Measurements from ENCODE around the gene RAPGEF2.

The RAPGEF2 gene

GRCh38 chr4:159146488-159146887, 43.6 kb downstream of the RAPGEF2 start:
- Histone ChIP-seq H3K4me3 (no peak overlapping the region), H3K36me3 (no peaks in the 10 kb centered on the region), H3K9me3 (no peaks in the 10 kb centered on the region), H3K27ac (no peak overlapping the region), H3K4me1 (peaks cover 0 to 66% (median 8%) of the 10 kb centered on the region in 4 donors), H3K27me3 (no peaks in the 10 kb centered on the region)
- no peak for TF ChIP-seq CTCF (IDR thresholded peaks at IDR 0.05)
- intact Hi-C loops (cut with DNase I; ENCODE audit: low total_unique reads): no loop called here
- no peak for DNase-seq

GRCh38 chr4:159148441-159148840, 45.6 kb downstream of the RAPGEF2 start:
- no peak for DNase-seq
- H3K4me1 ChIP-seq: peaks cover 0 to 75% (median 9%) of the 10 kb centered on the region in 4 donors
- H3K4me3 ChIP-seq: no peak overlapping the region
- H3K9me3 ChIP-seq: no peaks in the 10 kb centered on the region
- intact Hi-C loops (cut with DNase I; ENCODE audit: low total_unique reads): no loop called here
- H3K36me3 ChIP-seq: no peaks in the 10 kb centered on the region
- no peak for TF ChIP-seq CTCF (IDR thresholded peaks at IDR 0.05)
- no peaks in the 10 kb centered on the region for H3K27me3 ChIP-seq
- H3K27ac ChIP-seq: no peak overlapping the region

- intact Hi-C loops (cut with DNase I; ENCODE audit: low total_unique reads): no loop called here
- no peak for TF ChIP-seq CTCF (IDR thresholded peaks at IDR 0.05)
- no peak for DNase-seq
- Histone ChIP-seq H3K4me3 (no peak overlapping the region), H3K36me3 (no peaks in the 10 kb centered on the region), H3K27ac (no peak overlapping the region), H3K4me1 (peaks cover 0 to 67% (median 7%) of the 10 kb centered on the region in 4 donors), H3K27me3 (no peaks in the 10 kb centered on the region), H3K9me3 (no peaks in the 10 kb centered on the region)
These were observed 46.8 kb downstream of the RAPGEF2 start for GRCh38 chr4:159149666-159150065.

- no peaks in the 10 kb centered on the region for H3K27me3 ChIP-seq
- peaks cover 0 to 66% (median 7%) of the 10 kb centered on the region in 4 donors for H3K4me1 ChIP-seq
- H3K36me3 ChIP-seq: no peaks in the 10 kb centered on the region
- no peaks in the 10 kb centered on the region for H3K9me3 ChIP-seq
- no peak for DNase-seq
- TF ChIP-seq CTCF (IDR thresholded peaks at IDR 0.05): no peak
- no peak overlapping the region for H3K27ac ChIP-seq
- intact Hi-C loops (cut with DNase I; ENCODE audit: low total_unique reads): no loop called here
- no peak overlapping the region for H3K4me3 ChIP-seq
These were observed 47.5 kb downstream of the RAPGEF2 start for GRCh38 chr4:159150396-159150795.

- intact Hi-C loops (cut with DNase I; ENCODE audit: low total_unique reads): no loop called here
These were observed 48.0 kb downstream of the RAPGEF2 start for GRCh38 chr4:159150821-159151390.

More at GRCh38 chr4:159150821-159151390, 48.0 kb downstream of the RAPGEF2 start:
- Histone ChIP-seq H3K36me3 (no peaks in the 10 kb centered on the region), H3K27me3 (no peaks in the 10 kb centered on the region), H3K27ac (no peak overlapping the region), H3K4me1 (peaks cover 0 to 61% (median 7%) of the 10 kb centered on the region in 4 donors), H3K4me3 (no peak overlapping the region), H3K9me3 (no peaks in the 10 kb centered on the region)
- no peak for TF ChIP-seq CTCF (IDR thresholded peaks at IDR 0.05)
- DNase-seq: no peak

Data from tibial artery (tissue), 4 donors.